Astrocyte of the spinal cord (primary cell): ENCODE measurements around the gene APPBP2.

Source experiments
- DNase-seq: peaks from one replicate; pipeline ENCODE4 v3.0.0; 2011; ENCODE audit warnings: low read depth, low spot score
- H3K4me3 ChIP-seq: 2 replicates; pipeline ENCODE4 v1.5.1; 2011; ENCODE audit warnings: low read depth, mild to moderate bottlenecking, low read length, moderate library complexity
- in situ Hi-C: cut with HindIII; loops from 2 replicates; pipeline ENCODE4 v1.10.0; 2017; ENCODE audit warnings: low sequenced_read_pairs
- TF ChIP-seq, protein P1 (sequence below): IDR thresholded peaks from 2 replicates; pipeline ENCODE4 v1.5.1; 2012; ENCODE audit warnings: low read depth, mild to moderate bottlenecking, low read length, inconsistent platforms

APPBP2 gene

DNA sequence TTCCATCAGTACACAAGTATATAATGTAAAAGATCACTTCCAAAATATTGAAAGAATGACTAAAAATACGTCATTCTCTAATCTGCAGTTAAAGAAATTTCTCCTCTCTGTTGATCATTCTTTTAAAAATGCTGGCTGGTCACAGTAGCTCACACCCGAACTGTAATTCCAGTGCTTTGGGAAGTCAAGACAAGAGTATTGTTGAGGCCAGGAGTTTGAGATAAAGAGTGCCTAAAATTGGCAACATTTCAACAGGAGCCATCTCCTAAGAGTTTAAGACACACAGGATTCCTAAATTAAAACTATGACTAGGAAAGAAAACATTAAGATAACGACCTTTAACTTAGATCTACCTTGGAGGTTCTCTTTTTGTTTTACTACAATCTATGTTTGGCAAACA is 129.6 kb downstream of the APPBP2 start:
- TF ChIP-seq, protein P1, sequence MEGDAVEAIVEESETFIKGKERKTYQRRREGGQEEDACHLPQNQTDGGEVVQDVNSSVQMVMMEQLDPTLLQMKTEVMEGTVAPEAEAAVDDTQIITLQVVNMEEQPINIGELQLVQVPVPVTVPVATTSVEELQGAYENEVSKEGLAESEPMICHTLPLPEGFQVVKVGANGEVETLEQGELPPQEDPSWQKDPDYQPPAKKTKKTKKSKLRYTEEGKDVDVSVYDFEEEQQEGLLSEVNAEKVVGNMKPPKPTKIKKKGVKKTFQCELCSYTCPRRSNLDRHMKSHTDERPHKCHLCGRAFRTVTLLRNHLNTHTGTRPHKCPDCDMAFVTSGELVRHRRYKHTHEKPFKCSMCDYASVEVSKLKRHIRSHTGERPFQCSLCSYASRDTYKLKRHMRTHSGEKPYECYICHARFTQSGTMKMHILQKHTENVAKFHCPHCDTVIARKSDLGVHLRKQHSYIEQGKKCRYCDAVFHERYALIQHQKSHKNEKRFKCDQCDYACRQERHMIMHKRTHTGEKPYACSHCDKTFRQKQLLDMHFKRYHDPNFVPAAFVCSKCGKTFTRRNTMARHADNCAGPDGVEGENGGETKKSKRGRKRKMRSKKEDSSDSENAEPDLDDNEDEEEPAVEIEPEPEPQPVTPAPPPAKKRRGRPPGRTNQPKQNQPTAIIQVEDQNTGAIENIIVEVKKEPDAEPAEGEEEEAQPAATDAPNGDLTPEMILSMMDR = no peak
- DNase-seq = no peak
- H3K4me3 ChIP-seq = no peak overlapping the region
- in situ Hi-C loops = no loop called here

- TF ChIP-seq, protein P1 = no peak
- H3K4me3 ChIP-seq = no peak overlapping the region
- DNase-seq = no peak
- in situ Hi-C loops = no loop called here
Measured at GRCh38 chr17:60395508-60396065, 130.5 kb downstream of the APPBP2 start.

DNA sequence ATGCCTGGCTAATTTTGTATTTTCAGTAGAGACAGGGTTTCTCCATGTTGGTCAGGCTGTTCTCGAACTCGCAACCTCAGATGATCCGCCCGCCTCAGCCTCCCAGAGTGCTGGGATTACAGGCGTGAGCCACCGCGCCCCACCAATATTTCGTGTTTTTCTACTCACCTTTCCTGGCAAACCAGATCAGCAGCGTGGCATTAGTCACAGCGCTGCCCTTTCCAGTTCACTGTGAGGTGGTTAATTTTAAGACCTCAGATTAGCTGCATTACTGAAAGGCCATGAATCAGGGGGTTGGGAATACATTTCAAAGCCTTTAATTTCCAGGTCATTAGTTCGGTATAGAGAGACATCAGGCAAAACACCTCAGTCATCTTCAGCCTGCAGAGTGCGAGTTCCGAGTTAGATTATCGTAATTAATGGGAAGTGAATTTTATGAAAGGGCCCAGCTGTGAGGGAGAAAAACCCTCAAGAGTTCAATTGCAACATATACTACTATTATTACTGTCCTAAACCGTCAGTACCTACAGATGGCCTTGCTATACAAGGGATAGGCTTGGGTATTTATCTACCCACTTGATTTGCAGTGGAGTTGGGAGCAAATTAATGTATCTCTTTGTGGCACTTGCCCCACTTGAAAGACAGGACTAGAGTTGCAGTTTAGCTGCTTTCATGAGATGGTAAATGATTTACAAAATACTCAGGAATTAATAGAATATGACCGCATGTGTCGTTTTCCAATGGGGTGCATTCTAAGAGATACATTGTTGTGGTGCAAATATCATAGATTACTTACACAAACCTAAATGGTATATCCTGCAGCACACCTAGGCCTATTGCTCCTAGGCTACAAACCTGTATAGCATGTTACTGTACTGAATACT is 132.0 kb downstream of the APPBP2 start:
- TF ChIP-seq, protein P1 = no peak
- H3K4me3 ChIP-seq = no peak overlapping the region
- no peak for DNase-seq
- in situ Hi-C loops = no loop called here
